T-helper 1 cell (primary cell): Measurements from ENCODE around the gene FEM1C.
A peak's percentile ranks its signal among the peaks of the same experiment; 100 is the strongest.

Experiments used
- DNase-seq, 5 donors: peaks; one replicate each; pipeline ENCODE4 v3.0.0-alpha.2; 2012 to 2020

Gene FEM1C

DNA sequence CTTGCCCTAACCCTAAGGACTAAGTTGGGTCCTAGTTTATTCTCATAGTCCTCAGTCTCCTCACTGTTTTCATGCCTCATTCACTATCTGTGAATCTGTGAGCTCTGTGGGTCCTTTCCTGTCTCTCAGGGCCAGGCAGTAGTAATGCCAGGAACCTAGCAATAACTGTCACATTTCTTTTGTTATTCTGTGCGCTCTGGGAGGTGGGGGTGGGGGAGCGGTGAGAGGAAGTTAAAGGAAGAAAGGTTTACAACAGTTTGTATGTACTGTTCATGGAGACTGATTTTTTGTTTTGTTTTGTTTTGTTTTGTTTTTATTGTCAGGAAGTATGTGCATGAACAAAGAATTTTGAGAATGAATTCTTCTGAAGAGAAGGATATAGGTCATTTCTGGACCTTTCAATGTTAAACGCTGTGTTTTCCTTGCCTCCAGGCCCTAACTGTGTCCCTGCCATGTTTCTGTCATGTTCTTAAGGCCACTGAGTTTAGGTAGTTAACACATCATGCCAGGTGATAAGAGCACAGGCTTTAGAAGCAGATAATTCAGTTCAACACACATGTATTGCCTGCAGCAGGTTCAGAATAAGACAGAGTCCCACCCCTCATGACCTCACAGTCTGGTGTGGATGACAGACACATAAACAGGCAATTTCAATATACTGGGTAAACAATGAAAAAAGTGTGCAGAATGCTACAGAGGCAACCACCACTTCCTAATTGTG, 13.3 kb upstream of the FEM1C start:
- DNase-seq: no peak

DNA sequence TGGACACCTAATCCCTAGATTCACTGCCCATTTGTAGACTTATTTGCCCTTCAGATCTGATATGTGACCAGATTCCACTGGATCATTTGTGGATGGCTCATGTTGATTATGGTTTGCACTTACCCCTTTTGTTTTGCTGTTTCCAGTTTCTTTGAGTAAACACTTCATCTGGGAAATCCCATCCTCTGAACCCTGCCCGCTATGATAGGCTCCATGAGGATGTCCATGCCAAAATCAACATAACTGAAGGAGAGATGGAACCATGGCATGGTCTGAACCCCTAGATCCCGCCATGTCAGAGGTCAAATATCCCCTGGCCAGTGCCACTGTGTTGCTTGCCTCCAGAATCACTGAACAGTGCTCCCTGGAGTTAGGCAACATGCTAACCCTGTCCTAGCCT, 11.7 kb upstream of the FEM1C start:
- no peak for DNase-seq

DNA sequence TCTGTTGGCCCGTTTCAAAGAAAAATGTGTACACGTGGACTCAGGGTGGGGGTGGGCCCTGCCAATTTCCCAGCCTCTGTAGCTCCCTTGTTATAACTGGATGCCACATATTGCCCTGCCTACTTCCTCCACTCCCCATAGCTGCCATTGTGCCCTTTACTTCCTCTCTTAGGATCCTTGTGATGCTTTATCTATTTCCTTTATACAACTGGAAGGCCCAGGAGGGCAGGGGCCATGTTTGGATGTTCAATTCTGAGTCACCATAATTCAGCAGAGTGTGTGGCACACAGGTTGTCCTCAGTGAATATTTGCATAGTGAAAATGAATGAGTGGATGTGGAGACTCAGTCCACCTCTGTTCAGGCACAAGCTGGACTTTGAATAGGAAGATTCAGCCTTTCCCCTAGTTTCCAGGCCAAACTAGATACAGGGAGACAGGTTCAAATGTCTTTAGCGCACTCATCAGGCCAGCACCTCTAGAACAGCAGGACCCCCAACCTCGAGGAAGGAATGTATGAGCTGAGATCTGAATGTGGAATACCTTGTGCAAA, 10.6 kb upstream of the FEM1C start:
- DNase-seq: no peak

DNA sequence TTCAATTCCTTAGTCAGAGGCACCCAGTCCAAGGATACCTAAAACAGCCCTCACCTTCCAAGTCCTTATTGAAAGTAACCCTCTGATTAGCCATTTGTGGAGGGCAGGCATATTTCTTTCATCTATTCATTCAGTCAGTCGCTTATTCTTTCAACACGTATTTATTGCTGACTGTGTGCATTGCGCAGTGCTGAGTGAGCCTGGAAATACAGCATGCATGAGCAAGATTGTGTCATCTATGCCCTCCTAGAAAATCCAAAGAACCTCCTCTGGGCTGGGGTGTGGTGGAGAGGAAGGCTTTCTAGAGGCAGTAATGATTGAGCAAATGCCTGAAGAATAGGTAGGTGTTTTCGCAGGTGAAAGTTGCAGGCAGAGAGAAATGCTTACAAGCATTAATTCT, 8.5 kb upstream of the FEM1C start:
- no peak for DNase-seq

DNA sequence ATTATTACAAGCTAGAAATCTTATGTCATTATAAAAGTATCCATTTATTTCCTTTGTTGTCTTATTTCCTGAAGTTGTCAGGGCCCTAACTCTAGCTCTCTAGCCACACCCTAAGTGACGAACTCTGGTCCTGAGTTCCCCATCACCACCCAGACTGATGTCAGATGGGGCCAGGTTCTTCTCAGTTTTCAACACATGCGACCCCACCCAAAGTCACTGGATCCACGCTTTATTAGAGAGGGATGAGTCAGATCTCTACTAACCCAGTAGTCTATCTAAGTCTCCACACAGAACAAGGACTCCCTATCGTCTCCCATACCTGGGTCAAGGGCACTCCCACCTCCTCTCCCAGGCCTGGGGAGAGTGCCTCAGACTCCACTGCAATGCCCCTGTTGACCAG, 6.8 kb upstream of the FEM1C start:
- DNase-seq: no peak

DNA sequence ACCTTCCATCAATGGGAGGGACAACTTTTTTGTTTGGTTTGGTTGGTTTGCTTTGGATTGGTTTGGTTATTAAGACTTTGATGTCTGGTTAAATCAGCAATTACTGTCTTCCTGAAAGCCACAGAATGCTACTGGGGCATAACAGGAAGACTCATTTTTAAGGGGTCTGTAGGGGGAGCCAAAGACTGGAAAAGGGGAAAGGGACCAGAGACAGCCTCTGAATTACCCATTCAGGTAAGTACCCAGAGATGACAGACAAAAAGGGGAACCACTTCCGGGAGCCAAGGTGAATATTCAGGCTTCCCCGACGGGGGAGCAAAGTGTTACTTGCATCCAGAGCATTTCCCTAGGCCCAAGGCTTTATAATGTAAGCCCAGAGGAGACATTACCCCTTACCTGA, 4.6 kb upstream of the FEM1C start:
- DNase-seq: no peak

DNA sequence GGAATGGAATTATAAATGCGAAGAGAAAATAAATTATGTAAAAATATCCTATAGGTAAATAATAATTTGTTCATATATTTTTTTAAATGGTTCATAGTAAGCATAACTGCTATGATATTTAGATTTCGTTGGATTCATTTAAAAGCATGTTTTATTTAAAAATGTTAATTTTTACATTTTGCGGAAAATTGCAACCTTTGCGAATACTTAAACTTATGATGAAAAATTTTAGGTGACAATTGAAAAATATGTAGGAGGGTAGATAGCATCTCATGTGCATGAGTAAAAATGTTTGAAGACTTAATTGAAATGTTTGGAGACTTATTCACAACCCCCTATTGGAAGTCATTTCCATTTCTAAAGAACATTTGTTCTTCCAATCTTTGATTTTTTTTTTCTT, 4.1 kb upstream of the FEM1C start:
- DNase-seq: no peak

DNA sequence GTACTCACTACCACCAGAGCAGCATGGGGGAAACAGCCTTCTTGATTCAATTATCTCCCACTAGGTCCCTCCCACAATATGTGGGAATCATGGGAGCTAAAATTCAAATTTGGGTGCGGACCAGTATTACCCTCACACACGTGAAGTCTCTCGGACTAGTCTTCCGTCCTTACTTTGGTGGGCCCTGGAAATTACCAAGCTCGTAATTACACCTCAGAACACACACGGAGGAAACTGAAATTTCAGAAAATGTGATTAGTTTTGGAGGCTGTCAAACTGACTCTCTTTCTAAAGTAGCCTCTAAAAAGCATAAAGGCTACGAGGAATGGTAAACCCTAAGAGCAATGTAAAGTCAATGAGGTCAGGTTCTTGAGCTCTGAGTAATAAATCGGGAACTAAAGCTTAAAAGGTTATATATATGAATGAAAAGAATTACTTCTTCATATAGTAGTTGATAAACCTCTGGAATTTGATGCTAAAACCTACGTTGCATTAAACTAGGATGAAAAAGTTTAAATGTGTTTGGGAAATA, 842 bp upstream of the FEM1C start:
- no peak for DNase-seq

DNA sequence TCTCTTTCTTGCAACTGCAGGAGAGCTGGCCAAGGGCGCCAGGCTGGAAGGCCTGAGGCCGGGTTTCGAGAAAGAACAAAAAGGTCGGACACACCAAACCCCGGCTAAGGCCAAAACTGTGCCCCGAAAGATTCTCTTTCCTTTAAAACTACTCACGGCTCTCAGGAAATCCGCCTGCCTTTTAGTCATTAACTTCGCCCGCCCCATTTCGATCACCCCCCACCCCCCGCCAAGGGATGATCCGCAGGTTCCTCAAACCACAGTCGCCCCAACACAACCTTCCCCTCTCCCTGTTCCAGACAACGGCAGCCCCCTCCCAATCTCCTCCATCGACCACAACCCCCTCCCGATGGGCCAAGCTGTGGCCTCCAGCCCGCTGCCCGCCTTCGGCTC, 536 bp downstream of the FEM1C start:
- peak; percentile 23 to 60 (median 40) for DNase-seq

DNA sequence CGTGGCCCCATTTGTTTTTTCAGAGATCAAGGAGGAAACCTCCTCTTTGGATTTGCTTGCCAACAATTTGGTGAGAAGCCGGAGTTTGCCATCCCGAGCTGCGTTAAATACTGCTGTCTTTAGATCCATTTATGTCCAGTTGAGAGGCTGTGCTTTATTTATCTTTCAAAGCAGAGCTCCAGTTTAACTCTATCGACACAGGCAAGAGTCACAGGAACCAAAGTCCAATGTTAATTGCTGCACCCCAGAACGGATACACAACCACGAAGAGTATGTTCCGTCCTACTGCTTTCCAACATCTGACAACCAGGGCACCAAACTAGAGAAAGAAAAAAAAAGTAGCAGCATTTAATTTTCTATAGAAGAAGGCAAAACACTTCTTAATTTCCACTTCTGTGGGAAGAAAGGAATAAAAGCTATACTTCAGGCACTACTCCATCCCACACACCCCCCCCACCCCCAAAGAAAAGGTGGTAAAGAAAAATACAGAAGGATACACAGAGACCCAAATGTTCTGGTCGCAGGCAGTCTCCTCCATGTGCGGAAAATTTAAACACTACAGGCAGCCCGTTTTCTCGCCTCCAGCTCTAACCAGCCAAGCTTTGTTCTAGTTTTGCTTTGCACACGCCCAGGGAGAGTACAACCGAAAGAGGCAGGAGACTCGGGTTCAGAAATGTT, 1.1 kb downstream of the FEM1C start:
- peak in 1 of 5 donors; percentile 67 for DNase-seq

DNA sequence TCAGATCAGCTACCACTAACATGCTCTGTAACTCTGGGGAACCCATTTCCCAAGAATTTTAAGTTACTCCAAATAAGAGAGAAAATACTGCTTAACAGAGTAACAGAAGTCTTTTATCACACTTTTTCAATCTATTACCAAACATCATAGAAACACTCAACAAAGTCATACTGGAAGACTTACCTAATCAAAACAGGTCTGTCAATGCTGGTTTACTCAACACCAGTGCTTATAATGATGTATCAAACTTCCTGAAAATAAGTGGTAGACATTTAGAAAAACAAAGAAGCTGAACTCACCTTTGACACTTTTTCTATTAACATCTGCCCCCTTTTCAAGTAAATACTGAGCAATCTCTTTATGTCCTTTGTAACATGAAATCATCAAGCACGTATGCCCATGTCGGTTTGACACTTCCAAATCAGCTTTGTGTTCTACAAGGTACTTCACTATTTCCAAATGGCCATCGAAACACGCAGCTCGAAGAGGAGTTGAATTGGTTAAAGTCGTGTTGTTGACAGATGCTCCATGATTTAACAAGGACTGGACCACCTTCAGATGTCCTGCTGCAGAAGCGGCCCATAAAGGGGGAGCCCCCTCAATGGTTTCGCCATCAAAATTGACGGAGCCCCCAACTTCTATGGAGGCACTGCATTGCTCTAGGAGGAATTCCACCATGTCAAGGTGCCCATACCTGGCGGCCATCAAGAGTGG, 1.8 kb downstream of the FEM1C start:
- no peak for DNase-seq

DNA sequence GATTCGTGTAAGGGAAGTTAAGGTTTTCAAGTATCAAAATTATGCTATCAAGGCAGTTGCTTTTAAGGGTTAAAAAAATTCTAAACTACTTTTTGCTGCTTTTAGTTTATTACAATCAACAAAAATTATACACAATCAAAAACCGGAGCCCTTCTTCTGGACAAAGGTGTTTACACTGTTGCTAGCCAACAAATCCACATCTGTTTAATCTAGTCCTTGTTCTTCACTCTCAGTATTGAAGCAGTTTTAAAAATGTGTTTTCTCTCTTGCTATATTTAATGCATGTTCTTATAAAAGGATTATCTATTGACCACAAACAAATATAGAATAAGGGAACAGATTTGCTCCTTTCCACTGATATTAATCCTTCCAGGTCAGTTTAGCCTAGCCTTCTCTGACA, 2.5 kb downstream of the FEM1C start:
- no peak for DNase-seq

DNA sequence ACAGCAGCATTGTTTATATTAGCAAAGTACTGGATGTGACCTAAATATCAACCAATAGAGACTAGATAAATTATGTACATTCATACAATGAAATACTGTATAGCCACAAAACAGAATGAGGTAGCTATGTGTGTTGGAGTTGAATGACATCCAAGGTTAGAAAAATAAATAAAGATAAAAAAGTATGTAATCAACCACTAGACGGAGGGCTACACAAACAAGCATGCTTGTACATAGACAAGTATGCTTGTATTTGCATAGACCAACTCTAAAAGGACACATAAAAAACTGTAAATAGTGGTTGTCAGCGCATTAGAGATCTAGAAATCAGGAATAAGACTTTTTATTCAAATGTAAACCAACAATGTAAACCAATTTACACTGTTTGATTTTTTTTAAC, 3.0 kb downstream of the FEM1C start:
- no peak for DNase-seq

DNA sequence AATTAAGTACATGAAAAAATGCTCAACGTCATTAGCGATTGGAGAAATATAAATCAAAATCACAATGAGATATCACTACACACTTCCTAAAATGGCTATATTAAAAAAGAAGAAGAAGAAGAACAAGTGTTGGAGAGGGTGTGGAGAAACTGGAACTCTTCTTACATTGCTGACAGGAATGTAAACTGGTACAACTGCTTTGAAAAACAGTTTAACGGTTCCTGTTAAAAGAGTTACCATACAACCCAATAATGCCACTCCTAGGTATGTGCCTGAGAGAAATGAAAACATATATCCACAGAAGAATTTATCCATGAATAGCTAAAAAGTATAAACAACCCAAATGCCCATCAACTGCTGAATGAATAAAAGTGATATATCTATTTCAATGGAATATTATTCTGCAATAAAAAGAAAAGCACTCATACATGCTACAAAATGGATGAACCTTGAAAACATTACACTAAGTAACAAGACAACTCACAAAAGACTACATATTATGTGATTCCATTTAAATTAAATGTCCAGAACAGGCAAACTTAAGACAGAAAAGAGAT, 9.0 kb downstream of the FEM1C start:
- DNase-seq: no peak

DNA sequence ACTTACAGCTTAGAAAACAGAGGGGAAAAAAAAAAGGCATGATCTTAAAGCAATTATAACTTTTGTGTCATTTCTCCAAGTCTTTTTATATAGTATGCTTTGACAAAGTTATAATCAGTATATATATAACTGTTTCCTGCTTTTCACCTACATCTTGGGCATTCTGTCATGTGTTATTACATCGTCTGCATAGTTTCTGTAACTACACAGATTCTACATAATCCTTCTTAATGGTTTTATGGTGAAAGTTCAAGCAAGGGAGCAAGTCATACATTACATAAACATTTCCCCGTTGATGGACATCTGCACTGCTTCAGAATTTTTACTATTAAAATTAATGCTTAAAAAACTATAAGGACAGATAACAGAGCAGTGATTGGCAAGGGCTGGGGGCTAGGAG, 12.1 kb downstream of the FEM1C start:
- DNase-seq: no peak

DNA sequence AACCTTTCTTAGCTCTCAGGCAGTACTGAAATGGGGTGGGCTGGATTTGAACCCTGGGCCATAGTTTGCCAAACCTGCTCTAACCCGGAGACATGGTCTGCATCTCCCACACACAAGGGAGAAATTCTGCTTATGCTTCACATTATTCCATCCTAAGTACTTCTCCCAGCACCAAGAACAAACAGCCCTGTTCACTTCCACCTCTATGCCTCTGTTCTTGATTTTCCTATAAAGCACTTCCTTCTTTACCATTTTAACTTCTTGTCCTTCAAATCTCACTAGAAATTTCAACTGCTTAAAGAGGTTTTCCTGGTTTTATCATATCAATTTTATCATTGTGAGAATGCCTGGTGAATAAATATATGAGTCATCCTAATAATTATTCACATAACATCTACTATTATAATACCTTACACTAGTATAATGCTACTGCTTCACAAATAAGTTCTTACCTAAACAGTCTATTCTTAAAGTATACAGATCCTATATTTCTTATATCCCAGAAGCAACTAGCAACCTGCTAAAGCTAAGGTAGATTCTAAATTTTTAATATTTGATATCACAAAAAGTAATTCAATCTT, 12.7 kb downstream of the FEM1C start:
- DNase-seq: no peak

DNA sequence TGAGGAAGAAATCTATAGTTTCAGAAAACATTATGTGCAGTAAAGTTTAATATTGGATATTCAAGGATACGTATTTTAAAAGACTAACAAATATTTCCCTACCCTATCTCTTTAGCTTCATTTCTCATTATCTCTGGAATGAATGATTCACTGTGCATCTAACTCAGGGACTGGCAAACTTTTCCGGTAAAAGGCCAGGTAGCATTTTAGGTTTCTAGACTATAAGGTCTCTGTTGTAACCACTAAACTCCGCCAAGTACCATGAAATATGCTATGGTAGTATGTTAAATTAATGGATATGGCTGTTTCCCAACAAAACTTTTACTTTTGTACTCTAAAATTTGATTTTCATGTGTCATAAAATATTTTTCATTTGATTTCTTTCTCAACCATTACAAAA, 13.2 kb downstream of the FEM1C start:
- DNase-seq: no peak

DNA sequence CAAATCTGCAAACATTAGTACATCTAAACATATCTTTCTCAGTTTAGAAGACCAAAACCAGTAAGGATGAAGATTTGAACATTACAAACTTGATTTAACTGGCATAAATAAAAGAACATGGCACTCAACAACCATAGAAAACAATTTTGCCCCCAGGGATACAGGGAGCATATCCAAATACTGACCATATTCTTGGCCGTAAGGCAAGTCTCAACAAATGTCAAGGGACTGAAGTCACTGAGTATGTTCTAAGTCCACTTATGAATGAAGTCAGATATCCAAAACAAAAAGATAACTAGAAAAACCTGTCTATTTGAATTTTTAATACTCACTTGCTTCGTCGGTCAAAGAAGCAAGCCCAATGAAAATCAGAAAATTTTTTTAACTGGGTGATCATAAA, 14.1 kb downstream of the FEM1C start:
- DNase-seq: no peak

DNA sequence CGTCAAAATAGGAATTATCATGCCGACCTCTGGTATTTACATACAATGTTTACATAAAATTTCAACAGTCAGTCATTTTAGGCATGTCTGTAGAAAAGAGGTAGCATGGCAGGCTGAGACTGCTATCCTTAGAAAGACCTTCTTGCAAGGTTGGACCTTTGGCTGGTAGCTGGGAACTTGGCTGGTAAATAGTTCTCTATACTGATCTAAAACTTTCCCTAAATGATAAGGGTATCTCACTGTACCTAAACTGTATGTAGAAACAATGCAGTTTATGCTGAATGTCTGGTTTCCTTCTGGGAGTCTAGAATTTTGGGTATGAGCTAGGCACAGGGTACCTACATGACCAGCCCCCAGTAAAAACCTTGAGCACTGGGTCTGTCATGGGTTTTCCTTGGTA, 18.0 kb downstream of the FEM1C start:
- DNase-seq: no peak

DNA sequence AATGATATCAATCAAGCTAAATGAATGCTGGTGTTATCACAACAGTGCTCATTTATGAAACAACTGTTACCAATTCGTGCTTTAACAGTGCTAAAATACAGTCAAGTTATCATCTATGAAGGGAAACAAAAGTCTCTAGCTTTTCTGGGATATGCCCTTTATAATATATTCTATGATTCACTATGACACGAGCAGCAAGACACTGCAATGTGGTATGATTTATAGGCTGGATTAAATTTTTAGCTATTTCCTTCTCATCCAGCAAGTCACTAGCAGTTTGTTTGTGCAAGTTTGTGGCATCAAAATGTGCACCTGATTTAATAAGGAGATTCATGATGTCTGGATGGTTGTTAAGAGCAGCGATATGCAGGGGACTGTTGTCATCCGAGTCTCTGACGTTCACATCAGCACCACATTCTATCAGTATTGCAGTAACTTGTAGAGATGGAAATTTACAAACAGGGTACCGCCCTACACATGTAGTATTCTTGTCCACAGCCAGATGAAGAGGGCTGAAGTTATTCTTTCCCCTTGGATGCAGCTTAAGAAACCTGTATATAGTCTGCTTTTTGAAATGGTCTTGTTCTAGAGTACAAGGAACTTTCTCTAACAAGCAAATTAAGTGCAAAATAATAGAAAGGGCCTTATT, 20.3 kb downstream of the FEM1C start:
- no peak for DNase-seq

DNA sequence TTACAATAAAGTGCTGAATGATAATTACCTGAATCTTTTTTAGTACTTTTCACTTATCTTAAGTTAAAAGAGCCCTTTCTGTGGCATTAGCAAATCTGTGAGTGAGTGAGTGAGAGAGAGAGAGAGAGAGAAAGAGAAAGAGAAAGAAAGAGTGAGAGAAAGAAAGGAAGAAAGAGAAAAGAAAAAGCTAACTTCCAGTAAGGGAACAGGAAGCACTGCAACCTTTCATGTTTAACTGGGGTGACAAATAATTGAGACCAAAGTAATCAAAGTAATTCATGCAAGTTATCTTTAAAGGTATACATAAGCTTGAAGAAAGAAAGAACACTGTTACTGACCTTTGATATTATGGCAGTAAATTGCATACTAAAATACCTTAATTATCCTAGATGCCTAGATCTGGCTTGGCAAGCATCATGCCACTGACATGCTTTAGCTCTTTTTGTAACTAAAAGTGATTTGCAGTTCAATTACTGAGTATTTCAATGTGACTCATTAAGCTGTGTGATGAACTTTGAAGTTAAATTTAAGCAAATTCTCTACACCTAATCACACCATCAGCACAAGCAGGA, 21.7 kb downstream of the FEM1C start:
- peak in 1 of 5 donors; percentile 43 for DNase-seq

DNA sequence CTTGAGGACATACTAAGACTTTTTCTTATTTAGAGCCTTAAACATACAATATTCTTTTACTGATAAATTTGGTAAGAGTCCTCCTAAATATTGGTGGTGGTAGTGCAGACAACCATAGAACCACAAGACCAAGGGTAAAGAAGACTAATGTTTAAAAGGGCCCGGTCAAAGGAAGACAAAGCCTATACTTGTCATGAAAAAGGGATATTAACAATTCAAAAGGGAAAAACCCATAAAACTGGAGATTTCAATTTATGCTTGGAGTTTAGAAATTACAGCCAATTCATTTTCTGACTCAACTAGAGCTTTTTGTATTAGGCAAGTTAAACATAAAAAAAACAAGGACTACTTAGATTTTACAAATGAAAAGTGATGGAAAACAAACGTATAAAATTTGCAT, 24.4 kb downstream of the FEM1C start:
- DNase-seq: no peak
